Nucleus accumbens (tissue), 56 donors: Measurements from ENCODE around the gene MRPS25.
"Not testable (repeated sequence)": the region's sequence is repeated elsewhere in the genome, so short reads cannot be mapped to it uniquely, and the experiment has no call there.

Experiments
- DNase-seq, 56 donors: peaks; one replicate each; lab custom pipeline; 2025; lab: John Stamatoyannopoulos, UW

MRPS25 gene

GRCh38 chr3:15045667-15046066 lies 19.4 kb downstream of the MRPS25 start:
- DNase-seq: no peak

DNA sequence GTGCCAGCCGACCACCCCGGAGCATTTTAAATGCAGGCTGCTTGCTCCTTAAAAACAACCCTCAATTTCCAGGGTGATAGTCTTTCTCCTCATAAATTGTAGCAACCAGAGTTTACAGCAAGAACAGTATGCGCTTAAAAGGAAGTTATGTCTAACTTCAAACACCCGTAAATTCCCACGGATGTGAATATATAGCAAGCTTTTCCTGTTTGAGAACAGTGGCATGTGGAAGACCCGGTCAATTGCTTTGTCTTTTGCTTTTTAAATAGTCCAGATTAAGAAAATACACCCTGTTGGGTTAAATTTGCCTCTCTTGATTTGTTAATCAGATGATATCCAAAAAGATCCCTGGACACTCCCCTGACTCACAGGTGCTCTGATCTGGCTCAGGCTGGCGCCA lies 20.8 kb downstream of the MRPS25 start:
- no peak for DNase-seq

- no peak for DNase-seq
Observed at GRCh38 chr3:15043408-15044171, 21.5 kb downstream of the MRPS25 start.

GRCh38 chr3:15042936-15043335 lies 22.2 kb downstream of the MRPS25 start:
- DNase-seq: no peak

DNA sequence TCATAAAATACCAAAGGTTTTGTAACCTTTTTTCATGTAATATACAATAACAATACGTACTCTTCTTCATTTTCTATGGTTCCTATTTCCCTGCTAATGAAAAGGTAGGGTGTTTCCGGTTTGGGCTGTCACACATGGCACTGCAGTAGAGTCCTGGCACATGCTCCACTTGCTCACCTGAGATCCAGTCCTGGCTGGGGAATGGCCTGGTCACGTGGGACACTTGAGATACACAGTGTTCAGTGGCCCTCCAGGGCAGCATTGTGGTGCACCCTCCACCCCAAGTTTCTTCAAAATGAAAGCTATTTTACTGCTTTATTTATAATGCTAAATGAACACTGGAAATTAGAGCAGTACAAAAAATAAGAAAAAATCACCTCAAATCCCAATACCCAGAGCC lies 23.2 kb downstream of the MRPS25 start:
- no peak for DNase-seq

GRCh38 chr3:15040844-15041243 lies 24.3 kb downstream of the MRPS25 start:
- DNase-seq: no peak

- no peak for DNase-seq
Observed at GRCh38 chr3:15038306-15038705, 26.8 kb downstream of the MRPS25 start.

GRCh38 chr3:15033103-15033502 lies 32.0 kb downstream of the MRPS25 start:
- no peak for DNase-seq

- DNase-seq: no peak
Observed at GRCh38 chr3:15032650-15033049, 32.5 kb downstream of the MRPS25 start.

DNA sequence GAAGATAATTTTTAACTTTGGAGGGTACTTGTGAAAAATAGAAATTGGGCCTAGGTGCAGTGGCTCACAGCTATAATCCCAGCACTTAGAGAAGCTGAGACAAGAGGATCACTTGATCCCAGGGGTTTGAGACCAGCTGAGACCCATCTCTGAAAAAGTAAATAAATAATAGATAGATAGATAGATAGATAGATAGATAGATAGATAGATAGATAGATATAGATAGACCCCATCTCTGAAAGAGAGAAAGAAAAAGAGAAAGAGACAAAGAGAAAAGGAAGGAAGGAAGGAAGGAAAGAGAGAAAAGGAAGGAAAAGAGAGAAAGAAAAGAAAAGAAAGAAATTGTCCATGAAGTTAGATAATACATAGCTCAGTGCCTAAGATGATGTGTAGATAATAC lies 35.5 kb downstream of the MRPS25 start:
- DNase-seq: no peak

GRCh38 chr3:15023719-15024118 lies 41.4 kb downstream of the MRPS25 start:
- DNase-seq: no peak

DNA sequence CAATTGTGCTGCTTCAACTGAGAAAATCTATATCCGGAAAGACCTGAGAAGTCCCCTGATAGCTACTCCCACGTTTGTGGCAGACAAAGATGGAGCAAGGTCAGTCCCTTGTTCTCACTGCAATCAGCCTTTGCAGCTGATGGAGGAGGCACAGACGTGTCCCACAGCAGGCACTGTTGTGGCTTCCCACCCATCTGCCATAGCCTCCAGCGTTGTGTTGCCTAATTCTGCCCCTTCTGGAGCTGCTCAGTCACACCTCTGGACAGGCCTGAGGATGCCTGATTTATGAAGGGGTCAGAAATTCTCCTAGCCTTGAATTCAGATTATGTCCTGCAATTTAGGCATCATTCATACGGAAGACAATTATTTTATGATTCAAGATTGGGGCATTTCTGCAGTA lies 41.9 kb downstream of the MRPS25 start:
- no peak for DNase-seq

DNA sequence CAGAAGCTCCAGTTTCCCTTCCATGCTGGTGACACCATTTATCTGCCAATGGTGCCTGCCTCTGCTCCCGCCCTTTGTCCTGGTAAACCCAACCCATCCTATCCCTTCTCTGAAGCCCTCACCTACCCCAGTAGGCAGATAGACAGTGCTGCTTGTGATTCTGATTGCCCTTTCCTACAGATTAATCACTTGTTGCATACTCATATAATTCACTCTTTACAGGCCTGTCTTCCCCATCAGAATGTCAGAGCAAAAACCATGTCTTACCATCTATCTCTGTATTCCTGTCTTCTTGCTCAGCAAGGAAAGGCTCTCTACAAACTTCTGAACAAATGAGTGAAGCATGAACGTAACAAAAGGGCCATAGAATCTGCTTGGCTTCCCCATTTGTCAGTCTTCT lies 47.9 kb downstream of the MRPS25 start:
- no peak for DNase-seq

DNA sequence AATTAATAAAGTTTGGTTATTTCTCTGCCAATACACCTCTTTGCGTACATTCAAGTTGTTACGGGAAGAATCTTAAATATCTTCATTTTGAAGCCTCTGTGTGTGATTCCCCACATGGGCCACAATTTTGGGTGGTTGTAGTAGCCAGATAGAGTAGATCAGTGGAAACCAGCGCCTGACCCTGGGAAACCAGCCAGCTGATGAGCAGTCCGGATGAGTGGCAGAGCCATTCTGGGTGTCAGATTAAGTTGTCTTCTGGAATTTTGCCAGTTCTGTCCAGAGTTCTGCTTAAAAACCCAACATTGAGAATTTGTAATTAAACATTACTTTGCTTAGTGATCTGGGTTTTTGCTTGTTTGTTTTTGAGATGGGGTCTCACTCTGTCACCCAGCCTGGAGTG lies 49.7 kb downstream of the MRPS25 start:
- DNase-seq: peak in 2 of 56 donors; percentile 13 to 53

DNA sequence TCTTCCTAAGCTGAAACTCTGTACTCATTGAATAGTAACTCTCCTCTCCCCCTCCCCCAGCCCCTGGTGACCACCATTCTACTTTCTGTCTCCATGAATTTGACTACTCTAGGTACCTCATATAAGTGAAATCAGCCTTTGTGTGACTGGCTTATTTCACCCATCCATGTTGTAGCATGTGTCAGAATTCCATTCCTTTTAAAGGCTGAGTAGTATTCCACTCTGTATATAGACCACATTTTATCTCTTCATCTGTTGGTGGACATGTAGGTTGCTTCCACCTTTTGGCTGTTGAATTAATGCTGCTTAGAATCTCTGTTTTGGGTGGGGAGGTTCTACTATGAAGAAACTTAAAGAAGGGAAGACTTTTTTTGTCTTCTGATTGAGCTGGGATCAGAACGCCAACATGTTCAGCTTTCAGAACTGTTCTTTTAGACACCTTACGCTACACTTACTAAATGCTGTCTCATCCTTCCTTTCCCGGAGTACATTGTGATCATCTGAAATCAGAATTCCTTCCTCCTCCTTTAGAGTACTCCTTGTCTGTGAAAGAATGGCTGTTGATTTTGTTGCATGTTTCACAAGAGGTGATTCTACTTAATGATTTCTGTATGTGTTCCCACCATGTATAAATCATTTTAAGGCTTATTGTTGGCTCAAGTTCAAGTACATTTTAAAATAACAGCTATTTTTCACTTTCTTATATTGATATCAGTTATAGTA lies 50.3 kb downstream of the MRPS25 start:
- DNase-seq: no peak

GRCh38 chr3:15011174-15011573 lies 53.9 kb downstream of the MRPS25 start:
- DNase-seq: no peak

DNA sequence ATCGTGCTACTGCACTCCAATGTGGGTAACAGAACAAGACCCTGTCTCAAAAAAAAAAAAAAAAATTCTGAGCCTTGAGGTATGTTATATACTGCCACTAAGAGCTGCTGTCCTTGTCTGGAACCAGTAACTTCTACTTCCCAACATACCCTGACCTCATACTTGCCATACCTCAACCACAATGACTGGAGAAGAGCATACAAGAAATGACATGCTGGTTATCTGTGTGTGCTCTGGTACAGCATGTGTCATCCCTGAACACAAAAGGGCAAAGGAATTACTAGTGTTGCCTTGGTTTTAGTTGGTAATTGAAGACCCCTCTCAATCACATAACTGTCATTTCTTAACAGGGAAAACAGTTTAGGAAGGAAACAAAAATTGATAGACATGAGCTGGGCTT lies 54.5 kb downstream of the MRPS25 start:
- DNase-seq: no peak

- DNase-seq: no peak
Observed at GRCh38 chr3:15009167-15009566, 55.9 kb downstream of the MRPS25 start.

DNA sequence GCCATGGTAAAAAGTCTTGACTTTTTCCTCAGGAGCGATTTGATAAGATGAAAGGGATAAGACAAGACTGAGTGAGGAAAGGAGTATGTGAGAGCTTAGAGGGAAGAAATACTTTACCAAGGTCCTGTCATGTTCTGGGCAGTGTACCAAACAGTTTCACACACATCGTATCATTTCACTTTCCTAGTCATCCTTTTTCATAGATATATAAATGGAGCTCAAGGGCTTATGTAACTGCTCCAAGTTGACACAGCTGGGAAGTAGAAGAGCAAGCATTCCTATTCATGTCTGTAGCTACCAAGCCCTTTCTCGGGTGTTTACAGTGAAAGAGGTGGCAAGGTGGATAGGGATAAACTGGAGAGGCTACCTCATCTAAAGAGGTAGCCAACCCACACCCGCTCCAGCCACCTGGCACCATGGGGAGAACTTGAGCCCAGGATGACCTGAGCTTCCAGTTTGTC lies 57.4 kb downstream of the MRPS25 start:
- no peak for DNase-seq

GRCh38 chr3:14999182-14999581 lies 65.9 kb downstream of the MRPS25 start:
- DNase-seq: not testable (repeated sequence)
